Measurements from ENCODE around the gene TMPRSS2. TPM values are rescaled to one million over a fixed set of nuclear protein-coding genes. Genes with fewer than 3 reads are reported as not detected.

TMPRSS2 gene
- total RNA-seq, 4 donors from 2014 or later, result 0.19 to 5.0 (median 0.62) TPM; not detected in 1

- H3K4me1 ChIP-seq, result no peaks in the 10 kb centered on the region
- H3K9me3 ChIP-seq, result no peaks in the 10 kb centered on the region
- TF ChIP-seq POLR2A (IDR thresholded peaks at IDR 0.05) (no peak), POLR2AphosphoS5 (IDR thresholded peaks at IDR 0.05) (no peak), EP300 (IDR thresholded peaks at IDR 0.05) (no peak)
- TF ChIP-seq, protein P1, sequence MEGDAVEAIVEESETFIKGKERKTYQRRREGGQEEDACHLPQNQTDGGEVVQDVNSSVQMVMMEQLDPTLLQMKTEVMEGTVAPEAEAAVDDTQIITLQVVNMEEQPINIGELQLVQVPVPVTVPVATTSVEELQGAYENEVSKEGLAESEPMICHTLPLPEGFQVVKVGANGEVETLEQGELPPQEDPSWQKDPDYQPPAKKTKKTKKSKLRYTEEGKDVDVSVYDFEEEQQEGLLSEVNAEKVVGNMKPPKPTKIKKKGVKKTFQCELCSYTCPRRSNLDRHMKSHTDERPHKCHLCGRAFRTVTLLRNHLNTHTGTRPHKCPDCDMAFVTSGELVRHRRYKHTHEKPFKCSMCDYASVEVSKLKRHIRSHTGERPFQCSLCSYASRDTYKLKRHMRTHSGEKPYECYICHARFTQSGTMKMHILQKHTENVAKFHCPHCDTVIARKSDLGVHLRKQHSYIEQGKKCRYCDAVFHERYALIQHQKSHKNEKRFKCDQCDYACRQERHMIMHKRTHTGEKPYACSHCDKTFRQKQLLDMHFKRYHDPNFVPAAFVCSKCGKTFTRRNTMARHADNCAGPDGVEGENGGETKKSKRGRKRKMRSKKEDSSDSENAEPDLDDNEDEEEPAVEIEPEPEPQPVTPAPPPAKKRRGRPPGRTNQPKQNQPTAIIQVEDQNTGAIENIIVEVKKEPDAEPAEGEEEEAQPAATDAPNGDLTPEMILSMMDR (IDR thresholded peaks at IDR 0.05), result no peak
- H3K36me3 ChIP-seq, result peaks cover 2 to 100% of the 10 kb centered on the region in 2 donors
- no peaks in the 10 kb centered on the region for H3K27me3 ChIP-seq
- 83 to 89% methylated on average over 4 to 12 of the region's 13 CpGs for WGBS, 2 donors (ENCODE audit: low coverage in 1 of 2)
- no peak overlapping the region for H3K27ac ChIP-seq
- ATAC-seq, result no peak
- H3K4me3 ChIP-seq, result no peak overlapping the region
Measured at GRCh38 chr21:41444703-41445464, 63.1 kb downstream of the TMPRSS2 start.

GRCh38 chr21:41443562-41443961 lies 64.4 kb downstream of the TMPRSS2 start:
- ATAC-seq, result no peak
- H3K4me3 ChIP-seq, result no peak overlapping the region
- H3K4me1 ChIP-seq, result no peaks in the 10 kb centered on the region
- H3K27ac ChIP-seq, result no peak overlapping the region
- WGBS, 2 donors (ENCODE audit: low coverage in 1 of 2), result 92 to 94% methylated on average over 3 to 4 of the region's 7 CpGs
- H3K36me3 ChIP-seq, result peaks cover 2 to 100% of the 10 kb centered on the region in 2 donors
- H3K27me3 ChIP-seq, result no peaks in the 10 kb centered on the region
- TF ChIP-seq, protein P1 (IDR thresholded peaks at IDR 0.05), result no peak
- no peak for TF ChIP-seq POLR2A (IDR thresholded peaks at IDR 0.05)
- no peak for TF ChIP-seq POLR2AphosphoS5 (IDR thresholded peaks at IDR 0.05)
- no peak for TF ChIP-seq EP300 (IDR thresholded peaks at IDR 0.05)
- no peaks in the 10 kb centered on the region for H3K9me3 ChIP-seq

GRCh38 chr21:41442481-41443186 lies 65.3 kb downstream of the TMPRSS2 start:
- ATAC-seq, result no peak
- no peaks in the 10 kb centered on the region for H3K27me3 ChIP-seq
- 86 to 93% methylated on average over 2 of the region's 2 CpGs for WGBS, 2 donors (ENCODE audit: low coverage in 1 of 2)
- H3K9me3 ChIP-seq, result no peaks in the 10 kb centered on the region
- no peak overlapping the region for H3K4me3 ChIP-seq
- H3K36me3 ChIP-seq, result peaks cover 2 to 100% of the 10 kb centered on the region in 2 donors
- H3K4me1 ChIP-seq, result no peaks in the 10 kb centered on the region
- TF ChIP-seq, protein P1 (IDR thresholded peaks at IDR 0.05), result no peak
- TF ChIP-seq POLR2A (IDR thresholded peaks at IDR 0.05) (no peak), POLR2AphosphoS5 (IDR thresholded peaks at IDR 0.05) (no peak), EP300 (IDR thresholded peaks at IDR 0.05) (no peak)
- no peak overlapping the region for H3K27ac ChIP-seq

DNA sequence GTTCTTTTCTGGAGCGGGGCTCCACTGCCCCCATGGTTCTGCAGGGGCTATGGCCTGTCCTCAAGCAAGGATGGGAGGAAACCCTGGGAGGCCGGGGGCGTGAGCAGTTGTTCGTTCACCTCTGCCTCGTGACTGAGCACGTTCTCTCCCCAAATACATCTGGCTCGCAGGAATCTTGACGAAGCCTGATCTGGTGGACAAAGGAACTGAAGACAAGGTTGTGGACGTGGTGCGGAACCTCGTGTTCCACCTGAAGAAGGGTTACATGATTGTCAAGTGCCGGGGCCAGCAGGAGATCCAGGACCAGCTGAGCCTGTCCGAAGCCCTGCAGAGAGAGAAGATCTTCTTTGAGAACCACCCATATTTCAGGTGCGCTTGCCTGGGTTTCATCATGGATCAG lies 66.4 kb downstream of the TMPRSS2 start:
- Histone ChIP-seq H3K27ac (no peak overlapping the region), H3K36me3 (peaks cover 2 to 100% of the 10 kb centered on the region in 2 donors)

More for the DNA sequence above, 66.4 kb downstream of the TMPRSS2 start:
- H3K4me3 ChIP-seq, result no peak overlapping the region
- no peaks in the 10 kb centered on the region for H3K4me1 ChIP-seq
- WGBS, 2 donors (ENCODE audit: low coverage in 1 of 2), result 80 to 94% methylated on average over 1 to 9 of the region's 14 CpGs
- no peaks in the 10 kb centered on the region for H3K9me3 ChIP-seq
- TF ChIP-seq, protein P1 (IDR thresholded peaks at IDR 0.05), result no peak
- TF ChIP-seq POLR2AphosphoS5 (IDR thresholded peaks at IDR 0.05) (no peak), EP300 (IDR thresholded peaks at IDR 0.05) (no peak), POLR2A (IDR thresholded peaks at IDR 0.05) (no peak)
- ATAC-seq, result no peak
- no peaks in the 10 kb centered on the region for H3K27me3 ChIP-seq

Measured in gastroesophageal sphincter (tissue), 4 donors.